IPS-18c (cell line): Measurements from ENCODE around the gene ZAP70.

Experiments
- H3K4me3 ChIP-seq: 2 replicates; pipeline ENCODE4 v1.7.0; 2013; ENCODE audit warnings: low read depth, mild to moderate bottlenecking, low read length, moderate library complexity; ENCODE audit not compliant: insufficient read depth
- H3K9me3 ChIP-seq: one replicate; pipeline ENCODE4 v1.6.1; 2013; ENCODE audit warnings: mild to moderate bottlenecking, low read length, moderate library complexity; ENCODE audit not compliant: control insufficient read depth, insufficient read depth

Gene ZAP70

DNA sequence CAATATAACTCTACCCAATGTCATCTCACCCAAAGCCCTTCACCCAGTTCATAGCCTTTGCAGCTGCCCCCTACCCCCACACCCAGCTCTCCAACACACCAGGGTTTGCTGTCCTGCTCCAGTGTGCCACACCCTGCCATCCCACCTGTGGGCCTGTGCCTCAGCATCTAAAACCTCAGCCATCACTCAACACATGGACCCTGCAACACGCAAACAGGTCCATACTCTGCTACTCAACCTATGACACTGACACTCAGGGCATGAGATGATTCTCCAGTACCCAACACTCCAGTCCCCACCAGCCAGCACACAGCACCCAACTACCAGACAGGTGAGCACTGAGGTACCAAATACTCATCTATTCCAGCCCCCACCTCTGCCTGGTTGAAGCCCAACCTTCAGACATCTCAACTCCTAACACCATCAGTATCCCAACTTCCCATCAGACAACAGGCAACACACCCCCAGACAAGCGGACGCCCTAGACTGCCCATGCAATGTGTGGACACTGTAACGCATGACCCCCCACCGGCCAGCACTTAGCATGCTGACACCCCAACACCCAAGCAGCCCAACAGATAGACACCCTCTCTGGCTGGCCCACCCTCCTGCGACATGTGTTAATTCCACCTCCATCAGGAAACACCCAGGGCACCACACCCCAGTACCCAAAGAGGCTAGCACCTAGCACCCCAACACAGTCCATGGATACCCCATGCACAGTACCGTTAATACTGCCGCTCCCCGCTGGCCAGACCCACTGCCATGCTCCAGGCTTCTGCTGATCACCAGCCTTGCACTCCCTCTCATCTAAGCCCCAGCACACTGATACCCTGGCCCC is 25.0 kb downstream of the ZAP70 start:
- Histone ChIP-seq H3K4me3 (no peak overlapping the region), H3K9me3 (no peaks in the 10 kb centered on the region)

DNA sequence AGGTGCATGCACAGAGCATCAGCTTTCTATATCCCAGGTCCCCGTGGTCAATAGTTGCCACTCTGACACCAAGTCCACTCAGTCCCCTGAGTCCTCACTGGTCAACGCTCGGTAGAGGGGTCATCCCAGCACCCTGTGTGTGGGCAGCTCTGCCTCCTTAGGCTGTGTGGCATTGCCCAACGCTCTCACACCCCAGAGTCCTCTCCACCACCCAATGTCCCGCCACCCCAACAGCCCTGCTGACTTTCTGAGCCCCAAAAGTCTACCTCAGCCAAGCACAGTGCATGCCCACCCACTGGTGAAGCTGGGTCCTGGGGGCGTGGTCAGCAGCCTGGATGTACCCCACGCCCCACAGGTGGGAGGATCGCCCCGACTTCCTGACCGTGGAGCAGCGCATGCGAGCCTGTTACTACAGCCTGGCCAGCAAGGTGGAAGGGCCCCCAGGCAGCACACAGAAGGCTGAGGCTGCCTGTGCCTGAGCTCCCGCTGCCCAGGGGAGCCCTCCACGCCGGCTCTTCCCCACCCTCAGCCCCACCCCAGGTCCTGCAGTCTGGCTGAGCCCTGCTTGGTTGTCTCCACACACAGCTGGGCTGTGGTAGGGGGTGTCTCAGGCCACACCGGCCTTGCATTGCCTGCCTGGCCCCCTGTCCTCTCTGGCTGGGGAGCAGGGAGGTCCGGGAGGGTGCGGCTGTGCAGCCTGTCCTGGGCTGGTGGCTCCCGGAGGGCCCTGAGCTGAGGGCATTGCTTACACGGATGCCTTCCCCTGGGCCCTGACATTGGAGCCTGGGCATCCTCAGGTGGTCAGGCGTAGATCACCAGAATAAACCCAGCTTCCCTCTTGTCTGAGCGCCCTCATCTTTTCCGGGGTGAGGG is 25.9 kb downstream of the ZAP70 start:
- no peak overlapping the region for H3K4me3 ChIP-seq
- no peaks in the 10 kb centered on the region for H3K9me3 ChIP-seq

- H3K9me3 ChIP-seq = no peaks in the 10 kb centered on the region
- no peak overlapping the region for H3K4me3 ChIP-seq
Measured at GRCh38 chr2:97739893-97740245, 26.5 kb downstream of the ZAP70 start.

DNA sequence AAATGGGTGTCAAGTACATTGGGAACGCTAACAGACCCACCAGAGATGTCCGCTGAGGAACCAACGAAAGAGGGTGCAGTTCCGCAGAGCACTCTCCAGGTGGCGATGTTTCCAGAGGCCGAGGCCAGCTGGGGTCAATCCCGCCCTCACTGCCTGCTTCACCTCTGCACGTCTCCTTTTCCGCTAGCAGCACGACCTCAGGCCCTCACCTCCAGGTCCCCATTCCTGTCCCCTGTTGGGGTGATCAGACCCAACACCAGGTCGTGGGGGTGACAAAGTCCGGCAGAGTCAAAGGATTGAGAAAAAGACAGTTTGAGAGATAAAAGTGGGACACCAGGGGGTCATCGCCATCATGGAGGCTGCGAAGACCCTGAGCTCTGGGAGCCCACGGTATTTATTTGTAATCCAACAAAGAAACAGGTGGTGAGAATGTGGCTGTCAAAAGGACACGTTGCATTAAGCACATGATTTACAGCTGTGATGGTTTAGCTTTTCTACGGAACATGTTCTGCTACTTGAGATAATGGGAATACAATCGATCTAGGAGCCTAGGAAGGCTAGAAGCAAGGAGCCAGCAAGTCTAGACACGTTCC is 27.3 kb downstream of the ZAP70 start:
- Histone ChIP-seq H3K4me3 (no peak overlapping the region), H3K9me3 (no peaks in the 10 kb centered on the region)

GRCh38 chr2:97741251-97741650 is 27.9 kb downstream of the ZAP70 start:
- H3K9me3 ChIP-seq = no peaks in the 10 kb centered on the region
- H3K4me3 ChIP-seq = no peak overlapping the region

DNA sequence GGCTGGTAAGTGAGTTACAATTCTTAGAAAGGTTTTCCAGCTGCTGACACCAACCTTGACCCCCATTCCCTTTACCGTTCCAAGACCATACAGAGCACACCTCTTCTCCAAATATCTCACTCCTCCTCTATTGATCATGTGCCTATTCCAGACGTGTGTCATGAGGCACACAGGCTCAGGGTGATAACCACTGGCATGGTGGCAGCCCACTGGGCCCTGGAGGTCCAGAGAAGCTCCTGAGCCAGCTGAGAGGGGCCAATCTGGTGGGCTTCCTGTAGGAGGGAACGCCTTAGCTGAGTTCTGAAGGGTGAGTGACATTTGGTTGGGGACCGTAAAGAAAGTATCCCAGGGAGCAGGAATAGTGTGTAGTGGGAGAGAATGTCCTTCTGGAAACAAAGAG is 28.3 kb downstream of the ZAP70 start:
- no peaks in the 10 kb centered on the region for H3K9me3 ChIP-seq
- H3K4me3 ChIP-seq = no peak overlapping the region

DNA sequence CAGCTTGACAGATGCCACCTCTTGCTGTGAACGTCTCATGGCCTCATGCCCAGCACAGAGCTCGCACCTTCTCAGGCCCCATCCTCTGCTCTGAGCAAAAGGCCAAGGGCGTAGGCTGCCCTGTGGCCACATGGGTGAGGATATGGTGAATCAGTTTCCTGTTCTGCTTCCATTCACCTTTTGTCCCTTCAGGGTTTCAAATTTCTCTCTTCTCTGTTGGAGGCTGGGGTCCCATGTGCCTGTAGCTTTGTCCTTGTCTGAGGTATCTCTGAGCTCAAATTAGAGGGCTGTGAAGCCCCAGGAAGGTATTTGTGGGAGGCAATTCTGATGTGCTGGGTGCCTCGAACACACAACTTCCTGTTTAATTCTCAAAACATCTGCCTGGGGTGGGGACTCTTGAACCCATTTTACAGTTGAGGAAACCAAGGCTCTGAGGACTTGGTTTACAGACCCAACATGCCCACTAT is 29.0 kb downstream of the ZAP70 start:
- no peaks in the 10 kb centered on the region for H3K9me3 ChIP-seq
- no peak overlapping the region for H3K4me3 ChIP-seq

- no peak overlapping the region for H3K4me3 ChIP-seq
- no peaks in the 10 kb centered on the region for H3K9me3 ChIP-seq
Measured at GRCh38 chr2:97743913-97744312, 30.5 kb downstream of the ZAP70 start.

- Histone ChIP-seq H3K4me3 (no peak overlapping the region), H3K9me3 (no peaks in the 10 kb centered on the region)
Measured at GRCh38 chr2:97745474-97746174, 32.2 kb downstream of the ZAP70 start.

- Histone ChIP-seq H3K9me3 (no peaks in the 10 kb centered on the region), H3K4me3 (no peak overlapping the region)
Measured at GRCh38 chr2:97747285-97747684, 33.9 kb downstream of the ZAP70 start.

GRCh38 chr2:97747716-97748115 is 34.3 kb downstream of the ZAP70 start:
- Histone ChIP-seq H3K9me3 (no peaks in the 10 kb centered on the region), H3K4me3 (no peak overlapping the region)

DNA sequence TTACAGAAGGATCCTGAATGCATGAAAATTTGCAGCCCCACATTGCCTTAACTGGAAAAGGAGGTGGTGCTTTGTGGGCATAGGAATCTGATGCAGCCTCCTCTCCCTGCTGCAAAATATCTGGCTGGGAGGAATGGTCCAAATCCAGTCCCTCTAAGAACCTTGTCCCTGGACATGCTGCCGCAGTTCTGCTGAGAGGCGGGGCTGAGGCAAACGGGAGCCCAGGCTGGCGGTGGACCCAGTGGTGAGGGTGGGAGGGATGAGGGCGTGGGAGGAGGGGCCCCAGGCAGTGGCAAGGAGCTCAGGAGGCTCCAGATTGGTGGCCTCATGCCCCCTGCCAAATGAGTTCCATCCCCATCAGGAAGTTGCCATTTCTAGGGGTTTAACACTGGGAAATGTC is 36.2 kb downstream of the ZAP70 start:
- no peaks in the 10 kb centered on the region for H3K9me3 ChIP-seq
- H3K4me3 ChIP-seq = no peak overlapping the region

DNA sequence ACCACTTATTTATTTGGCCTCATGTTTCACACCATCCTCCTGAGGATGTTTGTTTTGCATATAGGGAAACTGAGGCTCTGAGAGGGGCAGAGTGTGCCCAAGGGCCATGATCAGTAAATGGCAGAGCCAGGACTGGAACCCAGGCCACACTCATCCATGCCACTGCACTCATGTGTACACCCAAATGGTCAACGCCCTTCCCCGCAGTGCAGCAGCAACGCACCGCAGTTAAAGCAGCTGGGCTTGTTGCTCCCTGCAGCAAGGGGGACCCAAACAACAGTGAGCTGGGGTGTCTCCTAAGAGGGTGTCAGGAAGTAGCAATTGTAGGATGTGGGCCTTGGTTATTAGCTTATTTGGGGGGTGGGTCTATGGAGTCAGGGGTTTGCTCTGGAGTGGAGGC is 36.6 kb downstream of the ZAP70 start:
- Histone ChIP-seq H3K9me3 (no peaks in the 10 kb centered on the region), H3K4me3 (no peak overlapping the region)

DNA sequence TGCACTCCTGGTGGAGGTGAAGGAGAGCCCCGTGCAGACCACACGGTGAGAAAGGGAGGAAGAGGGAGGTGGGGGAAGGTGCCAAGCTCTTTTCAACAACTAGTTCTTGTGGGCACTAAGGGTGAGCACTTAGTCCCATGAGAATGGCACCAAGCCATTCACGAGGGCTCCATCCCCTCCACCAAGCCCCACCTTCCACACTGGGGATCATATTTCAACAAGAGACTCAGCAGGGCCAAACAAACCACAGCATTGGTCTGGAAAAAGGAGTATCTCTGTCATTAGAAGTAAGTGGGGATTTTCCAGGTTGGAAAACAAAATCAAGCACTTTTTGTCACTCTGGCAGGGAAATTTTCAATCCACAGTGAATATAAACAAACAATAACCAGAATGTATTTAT is 38.4 kb downstream of the ZAP70 start:
- H3K4me3 ChIP-seq = no peak overlapping the region
- no peaks in the 10 kb centered on the region for H3K9me3 ChIP-seq

DNA sequence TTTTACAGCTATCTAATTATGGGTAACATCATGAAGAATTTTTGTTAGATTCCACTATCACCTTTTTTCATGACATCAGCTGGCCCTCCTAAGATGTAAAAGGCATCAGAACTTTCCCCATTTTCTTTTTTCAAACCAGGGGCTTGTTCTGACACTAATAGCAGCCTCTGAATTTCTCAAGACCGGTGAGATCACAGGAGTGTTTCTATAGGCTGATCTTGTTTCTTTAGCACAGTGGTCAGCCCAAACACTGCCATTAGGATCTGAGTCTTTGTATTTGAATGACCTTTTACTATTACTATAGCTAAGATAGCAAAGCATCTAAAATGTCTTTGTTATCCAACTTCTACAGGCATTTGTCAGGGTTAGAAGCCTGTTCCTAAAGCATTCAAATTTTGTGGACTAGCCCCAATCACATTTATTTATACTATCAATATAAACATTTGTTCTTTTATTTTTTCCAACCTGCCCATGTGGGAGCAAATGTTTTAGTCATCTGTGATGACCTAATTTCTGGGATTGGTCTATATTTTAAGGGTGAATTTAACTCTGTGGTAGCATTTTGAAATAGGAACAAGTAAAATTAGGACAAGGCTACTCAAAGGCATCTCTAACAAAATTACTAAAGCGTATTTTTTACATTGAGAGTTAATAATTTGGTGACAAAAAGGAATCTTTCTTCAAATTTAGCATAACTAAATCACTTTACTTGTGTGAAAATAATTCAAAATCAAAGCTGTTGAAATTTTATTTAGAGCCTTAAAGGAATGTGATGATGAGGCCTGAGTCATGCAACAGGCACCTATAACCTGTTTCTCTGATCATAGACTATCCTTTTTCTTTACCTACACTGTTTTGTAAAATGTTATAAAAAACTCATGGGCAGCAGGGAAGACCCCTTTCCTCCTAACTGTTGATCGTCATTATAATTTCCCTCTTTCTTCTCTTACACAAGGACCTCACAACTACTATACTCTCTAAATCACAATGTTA is 39.3 kb downstream of the ZAP70 start:
- Histone ChIP-seq H3K4me3 (no peak overlapping the region), H3K9me3 (no peaks in the 10 kb centered on the region)

DNA sequence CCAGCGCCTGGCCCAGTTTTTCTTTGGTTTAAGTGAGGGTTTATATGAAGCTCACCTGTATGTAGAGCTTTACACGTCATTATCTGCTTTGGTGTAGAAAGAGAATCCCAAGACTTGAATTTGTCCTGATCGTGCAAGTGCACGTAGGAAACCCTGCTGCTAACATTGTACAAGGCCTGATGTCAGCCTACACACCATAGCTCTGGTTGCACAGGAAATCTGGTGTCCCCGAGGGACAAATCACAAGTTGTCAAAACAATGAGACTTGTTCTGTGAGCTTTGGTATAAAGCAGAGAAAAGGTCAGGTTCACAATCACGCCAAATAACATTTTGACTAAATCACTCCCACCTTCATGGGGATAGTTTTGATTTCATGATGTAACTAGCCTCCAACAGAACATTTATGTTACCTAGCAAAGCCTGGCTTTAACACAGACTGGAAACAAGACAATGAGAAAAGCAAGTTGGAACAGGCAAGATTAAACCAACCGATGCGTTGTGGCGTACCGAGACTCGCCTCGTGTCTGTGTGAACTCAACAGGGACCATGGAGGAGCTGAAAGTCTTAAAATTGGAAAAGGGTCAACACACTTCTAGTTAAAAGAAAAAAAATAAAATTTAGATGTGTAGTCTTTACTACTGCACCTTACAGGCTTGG is 41.4 kb downstream of the ZAP70 start:
- H3K4me3 ChIP-seq = no peak overlapping the region
- H3K9me3 ChIP-seq = no peaks in the 10 kb centered on the region
